Dedifferentiated amniotic fluid mesenchymal stem cell (primary cell): ENCODE measurements around the gene ANKRD45.
"Not testable (repeated sequence)": the region's sequence is repeated elsewhere in the genome, so short reads cannot be mapped to it uniquely, and the experiment has no call there.

ENCODE experiments used
- DNase-seq: peaks from one replicate; pipeline ENCODE4 v3.0.0-alpha.2; 2016; ENCODE audit errors: extremely low spot score

The ANKRD45 gene

GRCh38 chr1:173642450-173643139 lies 27.1 kb downstream of the ANKRD45 start:
- DNase-seq, result not testable (repeated sequence)

- no peak for DNase-seq
These were observed 30.5 kb downstream of the ANKRD45 start for GRCh38 chr1:173639102-173639501.

- DNase-seq, result no peak
These were observed 31.3 kb downstream of the ANKRD45 start for GRCh38 chr1:173638043-173639021.

- not testable (repeated sequence) for DNase-seq
These were observed 32.2 kb downstream of the ANKRD45 start for GRCh38 chr1:173637236-173638042.

- no peak for DNase-seq
These were observed 34.5 kb downstream of the ANKRD45 start, which contains the start of gene TEX50 for GRCh38 chr1:173635116-173635515. Gene TEX50 (plus strand): TSS chr1:173635338. CDS start chr1:173635522, 184 bp downstream.

GRCh38 chr1:173628888-173629287 lies 40.8 kb downstream of the ANKRD45 start:
- no peak for DNase-seq

- no peak for DNase-seq
These were observed 42.4 kb downstream of the ANKRD45 start for GRCh38 chr1:173627269-173627668.

GRCh38 chr1:173616859-173617258 lies 52.8 kb downstream of the ANKRD45 start:
- DNase-seq, result no peak

GRCh38 chr1:173613086-173613485 lies 56.6 kb downstream of the ANKRD45 start:
- DNase-seq, result not testable (repeated sequence)

GRCh38 chr1:173608503-173609216 lies 61.0 kb downstream of the ANKRD45 start:
- DNase-seq, result no peak

- no peak for DNase-seq
These were observed 66.5 kb downstream of the ANKRD45 start, which contains the start of gene SLC9C2 for GRCh38 chr1:173603056-173603591. Gene SLC9C2 (minus strand): TSS chr1:173603072. CDS start chr1:173601776, 1,296 bp downstream.

- no peak for DNase-seq
These were observed 68.1 kb downstream of the ANKRD45 start for GRCh38 chr1:173601588-173601987.

GRCh38 chr1:173596097-173596825 lies 73.4 kb downstream of the ANKRD45 start:
- DNase-seq, result no peak

GRCh38 chr1:173591138-173591537 lies 78.5 kb downstream of the ANKRD45 start:
- DNase-seq, result not testable (repeated sequence)

- DNase-seq, result no peak
These were observed 79.1 kb downstream of the ANKRD45 start for GRCh38 chr1:173590557-173590956.

- DNase-seq, result no peak
These were observed 88.1 kb downstream of the ANKRD45 start for GRCh38 chr1:173581383-173582079.

- no peak for DNase-seq
These were observed 89.0 kb downstream of the ANKRD45 start for GRCh38 chr1:173580658-173581057.

- DNase-seq, result no peak
These were observed 89.6 kb downstream of the ANKRD45 start for GRCh38 chr1:173580071-173580470.

GRCh38 chr1:173573596-173573995 lies 96.1 kb downstream of the ANKRD45 start:
- no peak for DNase-seq
